A549 (cell line): Measurements from ENCODE around the gene GID4. TPM values are rescaled to one million over a fixed set of nuclear protein-coding genes. Genes with fewer than 3 reads are reported as not detected.

Experiments used
- ATAC-seq, 2 experiments: fragments of 200-7000 bp in 1 of 2; fragments of >200 bp in 1 of 2; cut with Nextera tagmentation in 1 of 2; cut with Tn5 transposase in 1 of 2; 3 replicates each; pipeline versions ENCODE4 v1.8.0 to v1.9.1; 2018 to 2020; ENCODE audit warnings: mild to moderate bottlenecking in 1 of 2, moderate library complexity in 1 of 2
- CTCF ChIA-PET: fragments of 300-600 bp; sonication (Branson Sonifier 250); formaldehyde crosslinking; extraction: SDS; loops from one replicate; lab custom pipeline; 2021; ENCODE audit warnings: antibody characterized with exemption, inconsistent platforms; lab: Yijun Ruan, JAX
- POLR2A ChIA-PET: fragments of 350-600 bp; formaldehyde crosslinking; extraction: SDS; loops from one replicate; lab custom pipeline; 2021; ENCODE audit warnings: antibody characterized with exemption, inconsistent platforms; lab: Yijun Ruan, JAX
- DNase-seq, 2 experiments: peaks; one replicate each; pipeline versions ENCODE4 v3.0.0 to v3.0.0-alpha.2; 2011 to 2016; ENCODE audit warnings: low read depth in 1 of 2, low spot score in 1 of 2
- FAIRE-seq: peaks from 2 replicates; lab custom pipeline; 2011; peaks lifted over from hg19 to GRCh38; lab: Jason Lieb, UNC
- H3K27ac ChIP-seq, 2 experiments: fragments of >200 bp; sonication (Bioruptor Twin); formaldehyde crosslinking; 3 replicates each; pipeline ENCODE4 v1.5.1; 2016 to 2017
- H3K4me1 ChIP-seq: fragments of >200 bp; sonication (Bioruptor Twin); formaldehyde crosslinking; 3 replicates; pipeline ENCODE4 v1.6.1; 2016
- H3K4me2 ChIP-seq: fragments of >200 bp; sonication (Bioruptor Twin); formaldehyde crosslinking; 3 replicates; pipeline ENCODE4 v1.6.1; 2016
- H3K4me3 ChIP-seq: fragments of >200 bp; sonication (Bioruptor Twin); formaldehyde crosslinking; 3 replicates; pipeline ENCODE4 v1.5.1; 2016
- H3K9me3 ChIP-seq: fragments of >200 bp; sonication (Bioruptor Twin); formaldehyde crosslinking; 3 replicates; pipeline ENCODE4 v1.6.1; 2016
- BHLHE40 ChIP-seq: IDR thresholded peaks from 2 replicates; pipeline ENCODE4 v1.6.1; 2012; ENCODE audit warnings: low read depth, low read length, inconsistent platforms
- CBX2 ChIP-seq: fragments of 200-600 bp; sonication (generic); IDR thresholded peaks from 2 replicates; pipeline ENCODE4 v1.6.1; 2016; ENCODE audit warnings: low read depth, mild to moderate bottlenecking, borderline replicate concordance
- FOSL2 ChIP-seq, 2 experiments: fragments of 450-650 bp in 1 of 2; fragments of >200 bp in 1 of 2; sonication (Bioruptor Twin) in 1 of 2; formaldehyde crosslinking; IDR thresholded peaks; 2 replicates each; pipeline versions ENCODE4 v1.5.0 to v1.6.1; 2016 to 2020; ENCODE audit warnings: mild to moderate bottlenecking in 1 of 2, moderate library complexity in 1 of 2
- FOXS1 ChIP-seq: fragments of 250-450 bp; sonication (Bioruptor Pico); IDR thresholded peaks from 2 replicates; pipeline ENCODE4 v1.5.0; 2020; ENCODE audit warnings: mild to moderate bottlenecking, moderate library complexity
- HOXB13 ChIP-seq: fragments of 250-450 bp; sonication (Bioruptor Pico); IDR thresholded peaks from 2 replicates; pipeline ENCODE4 v1.5.0; 2020; ENCODE audit warnings: low read depth, mild to moderate bottlenecking, moderate library complexity
- JUN ChIP-seq, 2 experiments: fragments of >200 bp; sonication (Bioruptor Twin); formaldehyde crosslinking; IDR thresholded peaks; 2 replicates in 1 of 2; 3 replicates in 1 of 2; pipeline ENCODE4 v1.6.1; 2016 to 2017
- JUNB ChIP-seq: fragments of >200 bp; sonication (Bioruptor Twin); formaldehyde crosslinking; IDR thresholded peaks from 2 replicates; pipeline ENCODE4 v1.6.1; 2016
- KDM5A ChIP-seq: fragments of 200-600 bp; sonication (generic); IDR thresholded peaks from 2 replicates; pipeline ENCODE4 v1.6.1; 2016; ENCODE audit warnings: antibody characterized with exemption, mild to moderate bottlenecking
- MAFK ChIP-seq: fragments of 450-650 bp; IDR thresholded peaks from 2 replicates; pipeline ENCODE4 v1.6.1; 2014; ENCODE audit not compliant: partially characterized antibody
- MAZ ChIP-seq: fragments of 150-350 bp; IDR thresholded peaks from 2 replicates; pipeline ENCODE4 v1.6.1; 2014; ENCODE audit warnings: antibody characterized with exemption, low read depth, low read length, borderline replicate concordance
- PHF8 ChIP-seq: fragments of 200-600 bp; sonication (generic); IDR thresholded peaks from 2 replicates; pipeline ENCODE4 v1.6.1; 2016; ENCODE audit warnings: low read depth, mild to moderate bottlenecking, antibody characterized with exemption, moderate library complexity, borderline replicate concordance
- POLR2AphosphoS2 ChIP-seq: conservative IDR thresholded peaks from 2 replicates; pipeline ENCODE4 v1.6.1; 2012; ENCODE audit warnings: low read length, improper control_type of control experiment, inconsistent platforms
- RFX5 ChIP-seq: fragments of 450-650 bp; IDR thresholded peaks from 2 replicates; pipeline ENCODE4 v1.7.1; 2014; ENCODE audit warnings: antibody characterized with exemption, mild to moderate bottlenecking, moderate library complexity
- WGBS: methylation state at CpG from one replicate; pipeline ENCODE4 v1.1.6; 2017; ENCODE audit errors: missing lambda C conversion rate; 5-methylcytosine and 5-hydroxymethylcytosine counted together
- polyA plus RNA-seq, 4 experiments: library from polyadenylated mRNA; depleted of rRNA in 3 of 4; stranded (reverse); fragments of >200 nt; fragmentation: RNase III in 1 of 4; extraction: RNeasy Plus Mini Kit Qiagen cat#74134 plus additional on column Dnase treatment in 1 of 4; gene quantifications; 2 replicates in 3 of 4; 3 replicates in 1 of 4; pipeline ENCODE4 v1.2.3, GENCODE V29; 2011 to 2017
- TF ChIP-seq, protein P1 (sequence below): fragments of 250-450 bp; sonication (Bioruptor Pico); IDR thresholded peaks from 2 replicates; pipeline ENCODE4 v1.5.0; 2021; ENCODE audit warnings: mild to moderate bottlenecking, moderate library complexity, borderline replicate concordance
- TF ChIP-seq, protein P2 (sequence below): IDR thresholded peaks from 2 replicates; pipeline ENCODE4 v1.6.1; 2012; ENCODE audit warnings: low read depth, borderline replicate concordance
- TF ChIP-seq, protein P3 (sequence below): IDR thresholded peaks from 2 replicates; pipeline ENCODE4 v1.6.1; 2012
- TF ChIP-seq, protein P4 (sequence below): fragments of 200-600 bp; sonication (generic); IDR thresholded peaks from 2 replicates; pipeline ENCODE4 v1.6.1; 2016; ENCODE audit warnings: antibody characterized with exemption, mild to moderate bottlenecking, moderate library complexity
- TF ChIP-seq, protein P5 (sequence below): fragments of >200 bp; sonication (Bioruptor Twin); formaldehyde crosslinking; IDR thresholded peaks from 3 replicates; pipeline ENCODE4 v1.5.1; 2016
- TF ChIP-seq, protein P6 (sequence below): fragments of >200 bp; sonication (Bioruptor Twin); formaldehyde crosslinking; IDR thresholded peaks from 2 replicates; pipeline ENCODE4 v1.6.1; 2016

GID4 gene
- polyA plus RNA-seq, 2 of the 4 experiments (the other 2 are of a cell fraction): 11.2 to 11.5 TPM

DNA sequence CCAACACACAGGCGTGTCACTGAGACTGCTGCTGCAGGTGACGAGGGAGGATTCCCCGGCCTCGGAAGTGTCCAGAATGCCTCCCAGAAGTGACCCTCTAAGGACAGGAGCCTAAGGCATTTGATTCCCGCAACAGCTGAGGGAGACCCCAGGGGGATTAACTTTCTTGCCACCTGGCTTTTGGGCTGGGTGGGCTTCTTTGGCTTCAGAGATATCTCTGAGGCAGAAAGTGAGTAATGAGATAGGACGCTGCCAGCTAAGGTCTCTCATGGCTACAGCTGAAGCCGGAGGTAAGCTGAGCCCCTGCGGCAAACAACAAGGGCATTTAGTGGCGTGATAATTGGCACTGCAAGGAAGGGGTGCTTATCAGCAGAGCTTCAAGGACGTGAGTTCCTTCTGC, 49.6 kb upstream of the GID4 start:
- ChIA-PET POLR2A (no interaction called here), CTCF (interaction anchor here (1.1 to 5.1 kb wide), 6 partner anchors 11 to 177 kb away, joined by 3 to 29 read pairs (median 6); no protein-coding TSS in a partner anchor)
- Histone ChIP-seq H3K4me2 (peak overlapping the region; percentile 66; the same call in 1 of the 3 replicates), H3K27ac (peak overlapping the region; percentile 64 to 84), H3K4me1 (peaks cover 40% of the 10 kb centered on the region), H3K4me3 (no peak overlapping the region), H3K9me3 (no peaks in the 10 kb centered on the region)
- WGBS: 95% methylated on average over 10 of the region's 10 CpGs
- DNase-seq (no peak), ATAC-seq (no peak), FAIRE-seq (no peak)
- TF ChIP-seq, protein P1, sequence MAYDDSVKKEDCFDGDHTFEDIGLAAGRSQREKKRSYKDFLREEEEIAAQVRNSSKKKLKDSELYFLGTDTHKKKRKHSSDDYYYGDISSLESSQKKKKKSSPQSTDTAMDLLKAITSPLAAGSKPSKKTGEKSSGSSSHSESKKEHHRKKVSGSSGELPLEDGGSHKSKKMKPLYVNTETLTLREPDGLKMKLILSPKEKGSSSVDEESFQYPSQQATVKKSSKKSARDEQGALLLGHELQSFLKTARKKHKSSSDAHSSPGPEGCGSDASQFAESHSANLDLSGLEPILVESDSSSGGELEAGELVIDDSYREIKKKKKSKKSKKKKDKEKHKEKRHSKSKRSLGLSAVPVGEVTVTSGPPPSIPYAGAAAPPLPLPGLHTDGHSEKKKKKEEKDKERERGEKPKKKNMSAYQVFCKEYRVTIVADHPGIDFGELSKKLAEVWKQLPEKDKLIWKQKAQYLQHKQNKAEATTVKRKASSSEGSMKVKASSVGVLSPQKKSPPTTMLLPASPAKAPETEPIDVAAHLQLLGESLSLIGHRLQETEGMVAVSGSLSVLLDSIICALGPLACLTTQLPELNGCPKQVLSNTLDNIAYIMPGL (CRISPR knock-in tag): no peak
- TF ChIP-seq, protein P2, sequence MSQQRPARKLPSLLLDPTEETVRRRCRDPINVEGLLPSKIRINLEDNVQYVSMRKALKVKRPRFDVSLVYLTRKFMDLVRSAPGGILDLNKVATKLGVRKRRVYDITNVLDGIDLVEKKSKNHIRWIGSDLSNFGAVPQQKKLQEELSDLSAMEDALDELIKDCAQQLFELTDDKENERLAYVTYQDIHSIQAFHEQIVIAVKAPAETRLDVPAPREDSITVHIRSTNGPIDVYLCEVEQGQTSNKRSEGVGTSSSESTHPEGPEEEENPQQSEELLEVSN: no peak
- TF ChIP-seq MAZ: no peak
- TF ChIP-seq PHF8: no peak
- TF ChIP-seq FOSL2 (IDR thresholded peaks at IDR 0.05): no peak
- TF ChIP-seq FOSL2 (CRISPR knock-in tag; IDR thresholded peaks at IDR 0.05): no peak

DNA sequence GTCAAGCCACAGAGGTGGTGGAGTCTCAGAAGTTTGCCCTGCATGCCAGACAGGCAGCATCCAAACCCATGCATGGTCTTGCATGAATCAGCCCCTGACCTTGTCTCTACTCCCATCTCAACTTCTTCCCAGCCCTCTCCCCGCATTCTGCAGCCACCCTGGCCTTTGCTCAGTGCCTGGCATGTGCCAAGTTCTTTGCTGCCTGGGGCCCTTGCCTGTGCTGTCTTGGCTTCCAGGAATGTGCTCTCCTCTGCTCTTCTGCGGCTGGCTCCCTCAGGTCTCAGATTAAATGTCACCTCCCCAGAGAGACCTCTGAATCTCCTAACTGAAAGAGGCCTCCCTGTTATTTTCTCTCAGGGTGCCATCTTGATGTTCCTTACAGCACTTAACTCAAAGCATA, 48.9 kb upstream of the GID4 start:
- peak overlapping the region; percentile 64 to 84 for H3K27ac ChIP-seq
- H3K4me2 ChIP-seq: peak overlapping the region; percentile 66
- no peaks in the 10 kb centered on the region for H3K9me3 ChIP-seq
- H3K4me3 ChIP-seq: no peak overlapping the region
- peak; percentile 76 for FAIRE-seq
- peak in 1 of 2 experiments; percentile 37 for DNase-seq
- ChIA-PET CTCF (interaction anchor here (1.8 to 5.1 kb wide), 3 partner anchors 43 to 99 kb away, joined by 5 to 29 read pairs (median 15); no protein-coding TSS in a partner anchor), POLR2A (no interaction called here)
- TF ChIP-seq JUN (IDR thresholded peaks at IDR 0.05): no peak
- TF ChIP-seq, protein P2: 0 out of 2 replicates have a peak, but pooled peaks have one; percentile 11
- TF ChIP-seq FOXS1: no peak
- TF ChIP-seq BHLHE40: no peak
- TF ChIP-seq KDM5A: no peak
- TF ChIP-seq POLR2AphosphoS2: no peak
- no peak for TF ChIP-seq HOXB13 (CRISPR knock-in tag)
- TF ChIP-seq, protein P3, sequence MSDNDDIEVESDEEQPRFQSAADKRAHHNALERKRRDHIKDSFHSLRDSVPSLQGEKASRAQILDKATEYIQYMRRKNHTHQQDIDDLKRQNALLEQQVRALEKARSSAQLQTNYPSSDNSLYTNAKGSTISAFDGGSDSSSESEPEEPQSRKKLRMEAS: peak; percentile 73
- no peak for TF ChIP-seq MAFK
- H3K4me1 ChIP-seq: peaks cover 42% of the 10 kb centered on the region
- ATAC-seq: peak; percentile 3 to 47; a peak in 3 of 6 replicates
- WGBS: 10% methylated on average over 2 of the region's 2 CpGs

DNA sequence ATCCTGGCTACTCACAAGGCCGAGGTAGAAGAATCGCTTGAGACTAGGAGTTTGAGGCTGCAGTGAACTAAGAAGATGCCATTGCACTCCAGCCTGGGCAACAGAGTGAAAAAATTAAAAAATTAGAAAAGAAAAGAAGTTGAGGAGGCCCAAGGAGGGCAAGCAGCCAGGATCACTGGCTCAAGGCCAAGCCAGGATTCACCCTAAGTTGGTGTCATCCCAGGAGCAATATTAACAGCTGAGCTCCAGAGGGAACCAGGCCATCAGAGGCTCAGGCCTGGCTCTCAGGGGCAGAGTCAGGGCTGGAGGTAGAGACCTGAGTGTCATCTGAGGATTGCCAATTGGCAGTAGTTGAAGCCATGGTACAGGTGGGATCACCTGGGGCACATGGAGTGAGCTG, 45.8 kb upstream of the GID4 start:
- FAIRE-seq: no peak
- peaks cover 42% of the 10 kb centered on the region for H3K4me1 ChIP-seq
- WGBS: 98% methylated on average over 2 of the region's 2 CpGs
- DNase-seq: no peak
- ATAC-seq: no peak
- H3K9me3 ChIP-seq: no peaks in the 10 kb centered on the region
- ChIA-PET POLR2A (no interaction called here), CTCF (interaction anchor here (1.4 to 5.1 kb wide), 9 partner anchors 9 to 102 kb away, joined by 3 to 34 read pairs (median 9); no protein-coding TSS in a partner anchor)
- no peak overlapping the region for H3K4me2 ChIP-seq
- peak overlapping the region in 1 of 2 experiments; percentile 84; a peak in 3 of 6 replicates for H3K27ac ChIP-seq
- no peak overlapping the region for H3K4me3 ChIP-seq
- TF ChIP-seq, protein P1 (CRISPR knock-in tag): no peak
- TF ChIP-seq, protein P4, sequence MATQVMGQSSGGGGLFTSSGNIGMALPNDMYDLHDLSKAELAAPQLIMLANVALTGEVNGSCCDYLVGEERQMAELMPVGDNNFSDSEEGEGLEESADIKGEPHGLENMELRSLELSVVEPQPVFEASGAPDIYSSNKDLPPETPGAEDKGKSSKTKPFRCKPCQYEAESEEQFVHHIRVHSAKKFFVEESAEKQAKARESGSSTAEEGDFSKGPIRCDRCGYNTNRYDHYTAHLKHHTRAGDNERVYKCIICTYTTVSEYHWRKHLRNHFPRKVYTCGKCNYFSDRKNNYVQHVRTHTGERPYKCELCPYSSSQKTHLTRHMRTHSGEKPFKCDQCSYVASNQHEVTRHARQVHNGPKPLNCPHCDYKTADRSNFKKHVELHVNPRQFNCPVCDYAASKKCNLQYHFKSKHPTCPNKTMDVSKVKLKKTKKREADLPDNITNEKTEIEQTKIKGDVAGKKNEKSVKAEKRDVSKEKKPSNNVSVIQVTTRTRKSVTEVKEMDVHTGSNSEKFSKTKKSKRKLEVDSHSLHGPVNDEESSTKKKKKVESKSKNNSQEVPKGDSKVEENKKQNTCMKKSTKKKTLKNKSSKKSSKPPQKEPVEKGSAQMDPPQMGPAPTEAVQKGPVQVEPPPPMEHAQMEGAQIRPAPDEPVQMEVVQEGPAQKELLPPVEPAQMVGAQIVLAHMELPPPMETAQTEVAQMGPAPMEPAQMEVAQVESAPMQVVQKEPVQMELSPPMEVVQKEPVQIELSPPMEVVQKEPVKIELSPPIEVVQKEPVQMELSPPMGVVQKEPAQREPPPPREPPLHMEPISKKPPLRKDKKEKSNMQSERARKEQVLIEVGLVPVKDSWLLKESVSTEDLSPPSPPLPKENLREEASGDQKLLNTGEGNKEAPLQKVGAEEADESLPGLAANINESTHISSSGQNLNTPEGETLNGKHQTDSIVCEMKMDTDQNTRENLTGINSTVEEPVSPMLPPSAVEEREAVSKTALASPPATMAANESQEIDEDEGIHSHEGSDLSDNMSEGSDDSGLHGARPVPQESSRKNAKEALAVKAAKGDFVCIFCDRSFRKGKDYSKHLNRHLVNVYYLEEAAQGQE: no peak
- TF ChIP-seq CBX2: no peak
- no peak for TF ChIP-seq RFX5
- no peak for TF ChIP-seq JUNB
- TF ChIP-seq, protein P5, sequence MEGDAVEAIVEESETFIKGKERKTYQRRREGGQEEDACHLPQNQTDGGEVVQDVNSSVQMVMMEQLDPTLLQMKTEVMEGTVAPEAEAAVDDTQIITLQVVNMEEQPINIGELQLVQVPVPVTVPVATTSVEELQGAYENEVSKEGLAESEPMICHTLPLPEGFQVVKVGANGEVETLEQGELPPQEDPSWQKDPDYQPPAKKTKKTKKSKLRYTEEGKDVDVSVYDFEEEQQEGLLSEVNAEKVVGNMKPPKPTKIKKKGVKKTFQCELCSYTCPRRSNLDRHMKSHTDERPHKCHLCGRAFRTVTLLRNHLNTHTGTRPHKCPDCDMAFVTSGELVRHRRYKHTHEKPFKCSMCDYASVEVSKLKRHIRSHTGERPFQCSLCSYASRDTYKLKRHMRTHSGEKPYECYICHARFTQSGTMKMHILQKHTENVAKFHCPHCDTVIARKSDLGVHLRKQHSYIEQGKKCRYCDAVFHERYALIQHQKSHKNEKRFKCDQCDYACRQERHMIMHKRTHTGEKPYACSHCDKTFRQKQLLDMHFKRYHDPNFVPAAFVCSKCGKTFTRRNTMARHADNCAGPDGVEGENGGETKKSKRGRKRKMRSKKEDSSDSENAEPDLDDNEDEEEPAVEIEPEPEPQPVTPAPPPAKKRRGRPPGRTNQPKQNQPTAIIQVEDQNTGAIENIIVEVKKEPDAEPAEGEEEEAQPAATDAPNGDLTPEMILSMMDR: no peak
- TF ChIP-seq, protein P6, sequence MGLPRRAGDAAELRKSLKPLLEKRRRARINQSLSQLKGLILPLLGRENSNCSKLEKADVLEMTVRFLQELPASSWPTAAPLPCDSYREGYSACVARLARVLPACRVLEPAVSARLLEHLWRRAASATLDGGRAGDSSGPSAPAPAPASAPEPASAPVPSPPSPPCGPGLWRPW: no peak
